GM19240 (cell line): ENCODE measurements around the gene TK2.
"Not testable (repeated sequence)": the region's sequence is repeated elsewhere in the genome, so short reads cannot be mapped to it uniquely, and the experiment has no call there.

Experiments used
- DNase-seq: peaks from one replicate; pipeline ENCODE4 v3.0.0; 2011; ENCODE audit warnings: low spot score; ENCODE audit not compliant: insufficient read length

The TK2 gene

DNA sequence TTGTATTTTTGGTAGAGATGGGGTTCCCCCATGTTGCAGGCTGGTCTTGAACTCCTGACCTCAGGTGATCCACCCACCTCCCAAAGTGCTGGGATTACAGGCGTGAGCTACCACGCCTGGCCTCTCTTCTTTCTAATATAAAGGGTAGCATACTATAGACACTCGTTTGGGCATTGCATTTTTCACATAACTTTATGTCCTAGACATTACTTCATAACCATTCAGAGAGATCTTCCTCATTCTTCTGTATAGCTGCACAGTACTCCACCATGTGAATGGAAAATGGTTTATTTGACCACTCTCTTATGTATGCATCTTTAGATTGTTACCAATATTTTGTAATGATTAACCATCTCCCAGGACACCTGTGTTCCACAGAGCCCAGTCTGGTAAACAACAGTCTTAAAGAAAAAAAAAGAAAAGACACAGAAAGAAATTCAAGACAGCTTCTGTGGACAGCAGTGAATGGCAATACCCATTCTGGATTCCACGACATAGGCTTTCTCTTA is 42.1 kb downstream of the TK2 start:
- DNase-seq: no peak

DNA sequence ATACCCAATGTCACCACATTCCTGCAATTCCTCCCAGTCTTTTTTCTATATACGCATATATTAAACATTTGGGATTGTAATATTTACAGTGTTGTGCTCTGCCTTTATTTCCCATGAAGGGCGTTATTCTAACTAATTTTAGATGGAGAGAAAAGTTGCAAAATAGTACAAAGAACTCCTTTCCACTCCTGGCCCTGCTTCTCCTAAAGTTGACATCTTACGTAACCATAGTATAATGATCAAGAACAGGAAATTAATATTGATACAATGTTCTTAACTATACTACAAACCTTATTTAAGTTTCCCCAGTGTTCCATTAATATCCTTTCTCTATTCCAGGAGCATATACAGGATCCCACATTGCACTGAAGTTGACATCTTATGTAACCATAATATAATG is 46.3 kb downstream of the TK2 start:
- no peak for DNase-seq

DNA sequence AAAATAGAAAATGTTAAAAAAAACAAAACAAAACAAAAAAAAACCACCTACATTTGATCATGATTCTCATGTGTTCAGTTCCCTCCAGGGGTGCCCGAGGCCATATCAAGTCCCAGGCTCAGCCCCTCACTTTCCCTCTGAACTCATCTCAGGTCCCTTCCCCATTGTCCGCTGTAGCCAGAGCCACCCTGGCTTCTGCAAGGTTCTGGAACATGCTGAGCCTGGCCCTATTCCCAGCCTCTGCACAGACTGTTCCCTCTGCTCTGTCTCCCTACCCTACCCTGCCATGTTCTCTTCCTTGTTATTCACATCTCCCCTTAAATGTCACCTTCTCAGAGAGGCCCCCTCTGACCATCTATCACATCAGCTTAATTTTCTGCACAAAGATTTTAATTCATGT is 46.9 kb downstream of the TK2 start:
- no peak for DNase-seq

DNA sequence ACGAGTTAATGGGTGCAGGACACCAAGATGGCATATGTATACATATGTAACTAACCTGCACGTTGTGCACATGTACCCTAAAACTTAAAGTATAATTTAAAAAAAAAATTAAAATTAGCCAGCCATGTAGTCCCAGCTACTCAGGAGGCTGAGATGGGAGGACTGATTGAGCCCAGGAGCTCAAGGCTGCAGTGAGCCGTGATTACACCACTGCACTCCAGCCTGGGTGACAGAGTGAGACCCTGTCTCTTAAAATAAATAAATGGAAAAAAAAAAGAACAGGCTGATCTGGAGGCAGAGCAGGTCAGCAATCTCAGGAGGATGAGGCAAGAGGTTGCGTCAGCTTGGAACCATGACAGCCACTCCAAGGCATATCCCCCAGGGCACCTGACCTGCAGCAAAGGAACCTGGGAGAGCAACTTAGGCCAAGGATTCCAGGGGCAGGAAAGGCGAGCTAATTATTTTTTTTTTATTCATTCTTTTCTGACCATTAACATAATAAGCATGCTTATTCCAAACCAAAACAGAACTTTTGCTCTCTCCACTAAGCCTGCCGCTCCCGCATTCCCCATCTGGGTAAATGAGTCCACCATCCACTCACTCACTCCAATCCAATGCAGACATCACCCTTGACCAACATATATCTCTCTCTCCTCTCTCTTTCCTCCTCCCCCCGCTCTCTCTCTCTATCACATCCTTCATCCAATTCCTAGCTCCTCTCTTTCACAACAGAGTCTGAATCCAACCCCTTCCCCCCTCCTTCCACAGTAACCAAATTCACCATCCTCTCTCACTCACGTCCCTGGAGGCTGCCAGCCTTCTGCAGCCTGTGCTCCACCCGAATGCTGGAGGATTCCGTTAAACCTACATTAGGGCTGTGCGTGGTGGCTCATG is 47.7 kb downstream of the TK2 start:
- DNase-seq: no peak

DNA sequence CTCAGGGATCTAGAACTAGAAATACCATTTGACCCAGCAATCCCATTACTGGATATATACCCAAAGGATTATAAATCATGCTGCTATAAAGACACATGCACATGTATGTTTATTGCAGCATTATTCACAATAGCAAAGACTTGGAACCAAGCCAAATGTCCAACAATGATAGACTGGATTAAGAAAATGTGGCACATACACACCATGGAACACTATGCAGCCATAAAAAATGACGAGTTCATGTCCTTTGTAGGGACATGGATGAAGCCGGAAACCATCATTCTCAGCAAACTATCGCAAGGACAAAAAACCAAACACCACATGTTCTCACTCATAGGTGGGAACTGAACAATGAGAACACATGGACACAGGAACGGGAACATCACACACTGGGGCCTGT is 48.4 kb downstream of the TK2 start:
- not testable (repeated sequence) for DNase-seq

DNA sequence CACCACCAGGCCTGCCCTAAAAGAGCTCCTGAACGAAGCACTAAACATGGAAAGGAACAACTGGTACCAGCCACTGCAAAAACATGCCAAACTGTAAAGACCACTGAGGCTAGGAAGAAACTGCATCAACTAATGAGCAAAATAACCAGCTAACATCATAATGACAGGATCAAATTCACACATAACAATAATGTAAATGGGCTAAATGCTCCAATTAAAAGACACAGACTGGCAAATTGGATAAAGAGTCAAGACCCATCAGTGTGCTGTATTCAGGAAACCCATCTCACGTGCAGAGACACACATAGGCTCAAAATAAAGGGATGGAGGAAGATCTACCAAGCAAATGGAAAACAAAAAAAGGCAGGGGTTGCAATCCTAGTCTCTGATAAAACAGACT is 52.0 kb downstream of the TK2 start:
- DNase-seq: not testable (repeated sequence)

DNA sequence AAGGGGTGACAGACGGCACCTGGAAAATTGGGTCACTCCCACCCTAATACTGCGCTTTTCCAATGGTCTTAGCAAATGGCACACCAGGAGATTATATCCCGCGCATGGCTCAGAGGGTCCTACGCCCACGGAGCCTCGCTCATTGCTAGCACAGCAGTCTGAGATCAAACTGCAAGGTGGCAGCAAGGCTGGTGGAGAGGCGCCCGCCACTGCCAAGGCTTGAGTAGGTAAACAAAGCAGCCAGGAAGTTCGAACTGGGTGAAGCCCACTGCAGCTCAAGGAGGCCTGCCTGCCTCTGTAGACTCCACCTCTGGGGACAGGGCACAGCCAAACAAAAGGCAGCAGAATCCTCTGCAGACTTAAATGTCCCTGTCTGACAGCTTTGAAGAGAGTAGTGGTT is 53.7 kb downstream of the TK2 start:
- DNase-seq: not testable (repeated sequence)

DNA sequence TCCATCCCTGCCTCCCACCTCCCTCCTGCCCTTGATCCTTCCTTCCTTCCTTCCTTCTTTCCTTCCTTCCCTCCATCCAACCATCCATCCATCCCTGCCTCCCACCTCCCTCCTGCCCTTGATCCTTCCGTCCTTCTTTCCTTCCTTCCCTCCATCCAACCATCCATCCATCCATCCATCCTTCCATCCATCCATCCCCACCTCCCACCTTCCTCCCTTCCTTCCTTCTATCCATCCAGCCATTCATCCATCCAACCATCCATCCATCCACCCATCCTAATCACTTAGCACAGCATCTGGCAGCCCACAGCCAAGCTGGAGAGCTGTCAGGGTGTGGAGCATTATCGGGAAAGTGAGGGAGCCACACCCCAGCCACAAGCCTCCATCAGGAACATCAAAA is 54.5 kb downstream of the TK2 start:
- no peak for DNase-seq

DNA sequence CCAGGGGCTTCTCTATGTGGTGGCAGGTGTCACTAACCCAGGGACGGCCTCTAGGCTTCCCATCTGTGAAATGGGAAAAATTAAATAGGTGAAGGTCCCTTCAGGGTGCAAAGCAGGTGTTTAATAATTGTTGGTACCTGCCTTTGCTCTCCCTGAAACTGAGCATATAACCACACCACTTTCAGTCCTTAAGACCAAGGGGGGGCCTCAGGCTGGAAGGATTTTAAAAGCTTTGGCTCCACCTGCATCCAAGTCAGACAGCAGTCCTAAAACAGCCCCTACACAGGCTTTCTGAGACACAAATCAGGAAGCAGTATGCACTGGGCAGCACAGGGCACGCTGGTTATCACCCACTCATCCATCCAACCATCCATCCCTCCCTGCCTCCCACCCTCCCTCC is 55.0 kb downstream of the TK2 start:
- DNase-seq: no peak

DNA sequence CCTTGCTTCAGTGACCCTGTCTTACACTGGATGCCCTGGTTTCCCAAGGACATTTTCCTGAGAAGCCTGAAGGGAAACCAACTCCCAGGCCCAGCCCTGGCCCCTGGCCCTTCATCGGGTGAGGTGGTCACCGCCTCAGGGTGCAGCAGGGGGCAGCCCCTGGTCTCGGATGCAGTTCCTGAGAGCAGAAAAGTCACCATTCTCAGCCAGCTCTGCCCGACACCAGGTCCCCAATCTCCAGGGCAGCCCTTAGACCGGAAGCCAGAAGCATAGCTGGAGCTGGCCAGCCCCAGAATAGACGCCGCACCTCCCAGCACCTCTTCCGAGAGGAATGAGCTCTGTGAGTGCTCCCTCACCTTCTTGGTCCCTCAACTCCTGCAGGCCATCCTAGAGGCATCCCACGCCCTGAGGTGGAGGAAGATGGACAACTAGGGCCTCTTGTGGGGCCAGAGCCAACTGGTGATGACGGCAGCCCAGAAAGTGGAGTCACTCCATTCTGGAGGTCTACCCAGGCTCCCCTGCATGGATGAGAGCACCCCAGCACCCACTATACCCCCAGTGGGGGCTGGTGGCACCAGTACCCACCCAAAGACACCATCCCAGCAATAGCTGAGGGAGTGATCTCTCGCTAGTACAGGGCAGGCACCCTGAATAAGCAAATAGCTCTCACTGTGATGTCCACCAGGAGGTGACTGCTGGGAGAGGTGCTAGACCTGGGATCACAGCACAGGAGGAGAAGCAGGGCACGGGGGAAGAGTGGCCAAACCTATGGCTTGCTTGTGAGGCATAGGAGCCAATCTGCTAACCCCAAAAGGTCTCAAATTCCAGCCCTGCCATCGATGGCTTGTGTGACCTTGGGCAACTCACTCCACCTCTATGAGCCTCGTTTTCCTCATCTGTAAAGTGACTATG is 56.2 kb downstream of the TK2 start:
- no peak for DNase-seq

DNA sequence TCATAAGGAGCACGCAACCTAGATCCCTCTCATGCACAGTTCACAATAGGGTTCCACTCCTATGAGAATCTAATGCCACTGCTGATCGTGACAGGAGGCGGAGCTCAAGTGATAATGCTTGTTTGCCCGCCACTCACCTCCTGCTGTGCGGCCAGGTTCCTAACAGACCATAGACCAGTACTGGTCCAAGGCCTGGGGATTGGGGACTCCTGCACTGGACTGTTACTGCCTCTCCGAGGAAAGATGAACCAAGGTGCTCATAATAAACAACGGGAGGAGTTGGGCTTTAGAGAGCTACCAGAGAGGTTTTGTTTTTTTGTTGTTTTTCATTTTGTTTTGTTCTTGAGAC is 58.2 kb downstream of the TK2 start:
- DNase-seq: no peak

DNA sequence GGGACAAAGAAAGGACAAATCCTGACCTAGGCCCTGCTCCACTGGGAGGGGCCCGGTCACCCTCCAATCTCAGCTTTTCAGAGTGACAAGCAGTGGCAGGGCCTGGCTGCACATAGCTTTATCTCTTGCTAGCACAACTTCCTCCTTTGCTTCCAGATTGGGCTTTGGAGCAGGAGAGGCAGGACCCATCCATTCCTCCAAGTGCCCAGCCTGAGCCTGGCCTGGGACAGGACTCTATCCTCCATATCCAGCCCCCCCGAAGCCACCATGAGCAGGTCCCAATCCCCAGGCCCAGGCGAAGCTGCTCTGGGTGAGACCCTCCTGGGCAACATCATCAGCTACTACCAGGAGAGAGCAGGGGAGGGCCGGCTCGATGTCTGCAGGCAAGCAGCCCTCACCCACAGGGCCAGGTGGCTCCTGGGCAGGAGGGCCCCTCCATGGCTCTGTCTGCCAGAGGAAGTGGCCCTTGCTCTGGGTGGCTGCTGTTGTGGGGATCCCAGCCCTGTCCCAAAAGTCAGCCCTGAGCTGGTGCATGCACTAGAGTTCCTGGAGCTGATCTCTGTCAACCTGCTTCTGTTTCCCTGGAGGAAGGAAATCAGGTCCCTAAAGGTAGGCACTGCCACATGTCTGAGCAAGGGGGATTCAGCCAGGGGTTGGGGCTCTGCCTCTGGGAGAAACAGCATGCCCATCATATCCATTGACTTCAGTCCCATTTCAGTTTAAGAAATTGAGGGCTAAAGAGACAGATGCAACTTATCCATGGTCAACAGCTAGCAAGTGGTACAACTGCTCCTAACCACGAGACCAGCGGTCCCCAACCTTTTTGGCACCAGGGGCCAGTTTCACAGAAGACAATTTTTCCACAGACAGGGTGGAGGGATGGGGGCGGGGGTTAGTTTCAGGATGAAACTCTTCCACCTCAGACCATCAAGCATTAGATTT is 58.9 kb downstream of the TK2 start:
- no peak for DNase-seq

DNA sequence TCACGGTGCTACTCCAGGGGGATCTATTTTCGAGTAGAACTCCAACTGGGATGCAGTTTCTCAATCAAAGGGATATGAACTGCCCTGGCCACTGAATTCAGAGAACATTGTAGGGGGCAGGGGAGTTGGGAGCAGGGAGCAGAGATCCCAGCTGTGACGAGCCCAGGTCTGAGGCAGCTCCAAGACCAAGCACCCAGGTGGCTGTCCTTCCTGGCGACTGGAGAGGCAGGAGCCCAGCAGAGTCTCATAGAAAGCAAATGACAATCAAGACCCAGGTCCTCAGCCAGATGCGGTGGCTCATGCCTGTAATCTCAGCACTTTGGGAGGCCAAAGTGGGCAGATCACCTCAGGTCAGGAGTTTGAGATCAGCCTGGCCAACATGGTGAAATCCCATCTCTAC is 60.1 kb downstream of the TK2 start:
- no peak for DNase-seq

DNA sequence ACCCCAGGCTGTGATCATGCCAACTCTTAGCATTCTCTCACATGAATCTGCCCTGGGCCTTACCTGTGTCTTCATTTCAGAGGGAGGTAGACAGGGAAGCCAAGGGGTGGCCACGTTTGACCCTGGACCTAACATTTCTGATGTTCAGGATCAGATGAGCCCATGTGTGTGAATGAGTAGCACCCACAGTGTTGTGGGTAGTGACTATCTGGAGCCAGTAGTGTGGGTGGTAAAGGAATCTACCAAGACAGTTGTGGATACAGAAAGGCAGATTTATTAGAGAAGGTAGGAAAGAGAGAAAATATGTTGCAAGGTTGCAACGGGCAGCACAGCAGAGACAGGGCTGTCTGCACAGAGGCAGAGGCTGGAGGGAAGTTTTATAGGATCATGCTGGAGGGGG is 60.5 kb downstream of the TK2 start:
- DNase-seq: no peak

DNA sequence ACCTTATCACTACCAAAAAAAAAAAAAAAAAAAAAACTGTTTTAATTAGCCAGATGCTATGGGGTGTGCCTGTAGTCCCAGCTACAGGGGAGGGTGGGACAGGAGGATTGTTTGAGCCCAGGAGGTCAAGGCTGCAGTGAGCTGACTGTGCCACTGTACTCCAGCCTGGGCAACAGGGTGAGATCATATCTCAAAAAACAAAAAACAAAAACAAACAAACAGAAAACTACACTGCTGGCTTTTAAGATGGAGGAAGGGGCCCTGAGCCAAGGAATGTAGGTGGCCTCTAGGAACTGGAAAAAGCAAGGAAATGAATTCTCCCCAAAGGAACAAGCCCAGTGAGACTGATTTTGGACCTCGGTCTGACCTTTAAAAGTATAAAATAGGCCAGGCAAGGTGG is 61.4 kb downstream of the TK2 start:
- no peak for DNase-seq

DNA sequence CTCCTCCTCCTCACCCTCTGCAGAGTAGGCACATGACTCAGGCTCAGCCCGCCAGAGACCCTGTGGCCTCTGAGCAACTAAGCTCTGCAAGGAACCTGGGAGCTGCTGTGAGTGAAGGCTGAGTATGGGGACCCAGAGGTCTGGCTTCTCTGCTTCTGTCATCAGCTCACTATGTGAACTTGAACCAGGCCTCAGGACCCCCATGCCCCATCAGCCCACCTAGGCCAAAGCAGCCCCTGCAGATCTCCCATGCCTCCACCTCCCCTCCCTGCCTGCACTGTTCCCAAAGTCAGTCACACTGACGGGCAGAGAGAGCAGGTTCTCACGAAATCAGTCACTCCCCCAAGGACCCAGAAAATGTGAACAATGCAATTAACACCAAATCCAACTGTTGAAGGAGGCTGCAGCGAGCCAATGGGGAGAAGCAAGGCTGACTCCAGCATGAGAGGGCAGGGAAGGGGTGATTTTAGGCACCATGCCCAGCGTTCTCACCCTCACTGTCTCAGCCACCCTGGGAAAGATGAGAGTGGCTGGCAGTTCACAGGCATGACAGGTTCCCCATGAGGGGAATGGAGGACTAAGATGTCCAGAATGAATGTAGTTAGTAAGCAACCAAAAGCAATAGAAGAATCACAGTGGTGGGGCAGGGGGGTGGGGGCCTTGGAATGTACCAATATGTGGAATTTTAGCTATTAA is 62.2 kb downstream of the TK2 start:
- DNase-seq: no peak

DNA sequence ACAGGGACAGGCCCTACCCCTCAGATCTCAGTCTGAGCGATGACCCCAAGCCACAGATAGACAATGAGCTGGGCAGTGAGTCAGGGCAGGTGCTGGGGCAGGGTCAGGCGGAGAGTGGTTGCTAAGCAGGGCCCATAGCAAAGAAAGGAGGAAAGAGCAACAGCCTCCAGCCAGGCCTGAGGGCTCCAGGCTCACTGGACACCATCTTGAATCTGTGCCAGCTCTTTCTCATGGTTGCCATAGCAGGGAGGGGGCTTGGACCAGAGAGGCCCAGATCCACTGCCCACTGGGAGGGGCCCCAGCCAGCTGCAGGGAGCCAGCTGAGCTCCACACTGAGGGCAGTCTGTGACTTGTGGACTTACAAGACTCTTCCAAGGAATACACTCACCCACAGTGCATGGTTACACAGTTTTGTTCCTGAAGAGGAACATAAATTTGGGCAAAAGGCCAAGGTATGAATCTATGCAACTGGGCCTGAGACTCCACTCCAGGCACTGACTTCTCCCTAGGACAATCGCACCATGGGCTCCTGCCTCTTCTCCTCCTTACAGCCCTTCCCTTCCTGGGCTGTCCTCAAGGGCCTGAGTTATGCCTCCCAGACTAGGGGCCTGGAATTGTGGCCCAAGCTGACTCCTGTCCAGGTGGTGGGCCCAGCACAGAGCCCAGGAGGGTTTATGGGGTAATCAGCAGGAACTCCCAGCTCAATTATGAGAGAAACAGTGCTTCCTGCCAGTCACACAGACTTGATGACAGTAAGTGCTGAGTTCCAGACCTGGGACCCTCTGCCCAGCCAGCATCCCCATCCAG is 62.9 kb downstream of the TK2 start:
- DNase-seq: no peak

DNA sequence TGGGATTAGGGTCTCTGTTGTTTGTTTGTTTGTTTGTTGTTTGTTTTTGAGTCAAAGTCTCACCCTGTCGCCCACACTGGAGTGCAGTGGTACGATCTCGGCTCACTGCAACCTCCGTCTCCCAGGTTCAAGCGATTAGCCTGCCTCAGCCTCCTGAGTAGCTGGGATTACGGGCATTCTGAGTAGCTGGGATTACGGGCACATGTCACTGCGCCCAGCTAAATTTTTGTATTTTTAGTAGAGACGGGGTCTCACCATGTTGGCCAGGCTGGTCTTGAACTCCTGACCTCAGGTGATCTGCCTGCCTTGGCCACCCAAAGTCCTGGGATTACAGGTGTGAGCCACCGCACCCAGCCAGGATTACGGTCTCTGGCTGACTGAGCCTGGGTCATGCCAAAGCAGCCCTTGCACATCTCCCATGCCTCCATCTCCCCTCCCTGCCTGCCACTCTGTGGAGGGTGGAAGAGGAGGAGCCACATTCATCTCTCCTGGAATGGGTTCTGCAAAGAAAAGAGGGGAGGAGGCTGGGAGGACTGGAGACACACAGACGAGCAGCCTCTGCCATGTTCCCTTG is 63.6 kb downstream of the TK2 start:
- DNase-seq: no peak

DNA sequence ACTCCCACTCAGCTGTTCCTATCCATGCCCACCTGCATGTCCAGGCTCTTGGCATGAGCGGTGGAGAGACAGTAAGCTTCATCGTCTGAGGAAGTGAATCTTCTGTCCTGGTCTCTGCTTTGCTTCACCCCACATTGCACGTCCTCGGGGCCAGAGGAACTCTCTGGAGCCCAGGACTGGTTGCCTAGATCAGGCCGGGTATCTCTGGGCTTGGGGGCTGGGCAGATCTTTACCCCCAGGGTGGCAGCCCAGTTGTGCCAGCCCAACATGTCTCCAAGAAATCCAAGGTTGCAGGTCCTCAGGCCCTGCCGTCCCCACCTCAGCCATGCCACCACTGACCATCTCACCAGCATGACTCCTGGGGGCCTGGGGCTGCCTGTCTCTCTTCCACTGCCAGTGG is 64.5 kb downstream of the TK2 start:
- DNase-seq: no peak
